T-helper 9 cell (primary cell): ENCODE data around the gene CCNL1.
"Not testable (repeated sequence)": the region's sequence is repeated elsewhere in the genome, so short reads cannot be mapped to it uniquely, and the experiment has no call there.

Experiments
- DNase-seq: peaks from one replicate; pipeline ENCODE4 v3.0.0-alpha.2; 2020
- total RNA-seq, 2 donors: gene quantifications; one replicate each; lab custom pipeline; 2026; lab: John Stamatoyannopoulos, UW

CCNL1 gene
- total RNA-seq, result 370 to 2,183 reads per million in 2 donors

DNA sequence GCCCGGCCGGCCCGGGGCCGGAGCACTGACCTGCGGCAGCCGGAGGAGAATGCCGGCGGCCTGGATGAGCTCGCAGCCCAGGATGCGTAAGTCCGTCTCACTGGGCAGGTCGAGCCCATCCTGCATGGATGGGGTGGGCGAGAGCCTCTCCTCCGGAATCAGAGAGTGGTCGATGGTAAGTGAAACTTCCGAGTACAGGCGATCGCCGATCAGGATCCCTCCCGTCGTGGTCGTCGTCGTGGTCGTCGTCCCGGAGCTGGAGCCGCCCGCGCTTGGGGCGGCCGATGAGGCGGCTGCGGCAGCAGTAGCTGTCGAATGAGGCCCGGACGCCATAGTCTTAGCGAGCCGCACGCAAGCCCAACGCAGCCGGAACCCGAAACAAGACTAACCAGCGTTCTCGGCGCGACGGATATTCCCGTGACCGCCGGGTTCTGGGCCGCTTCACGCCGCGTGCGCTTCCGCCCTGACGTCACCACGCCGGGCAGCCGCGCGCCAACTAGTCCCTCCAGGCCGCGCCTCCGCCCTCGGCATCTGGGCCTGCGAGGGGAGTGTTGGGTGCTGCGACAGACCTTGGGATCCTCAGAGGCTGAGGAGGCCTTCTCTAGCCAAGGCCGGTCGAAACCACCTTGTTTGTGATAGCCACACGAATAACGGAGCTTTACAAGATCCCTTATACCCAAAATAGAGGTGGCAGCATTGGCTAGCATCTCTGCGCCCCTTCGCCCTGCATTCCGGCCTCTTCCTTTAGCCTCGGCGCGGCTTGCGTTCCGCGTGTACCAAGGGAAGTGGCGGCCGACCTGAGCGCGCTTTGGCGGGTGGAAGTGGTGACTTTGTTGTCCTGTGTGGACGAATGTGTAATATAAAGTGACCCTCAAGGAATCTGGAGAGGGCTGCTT lies at the start of gene CCNL1:
CCNL1 (minus strand) TSS at position 386 of the 896 bp plus-strand sequence; CDS start at position 333, 53 bp downstream.
- peak; percentile 94 for DNase-seq

GRCh38 chr3:157204880-157205279 lies 44.9 kb upstream of the CCNL1 start:
- no peak for DNase-seq

DNA sequence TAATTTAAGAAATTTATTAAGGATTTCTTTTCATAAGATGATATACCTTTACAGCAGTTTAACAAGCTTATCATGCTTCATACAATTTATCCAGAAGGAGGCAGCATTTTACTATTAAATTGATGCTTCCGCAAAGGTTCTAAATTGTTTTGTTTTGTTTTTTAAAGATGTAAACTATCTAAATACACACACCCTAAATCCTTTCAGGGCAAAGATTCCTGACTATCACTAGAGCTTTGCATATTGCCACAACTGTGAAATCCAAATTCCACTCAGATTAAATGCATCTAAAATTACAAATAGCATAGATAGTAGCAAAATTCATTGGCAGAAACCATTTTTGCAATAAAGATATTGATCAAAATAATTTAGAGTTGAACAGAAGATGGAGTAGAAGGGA lies 44.5 kb upstream of the CCNL1 start:
- DNase-seq, result no peak

- DNase-seq, result no peak
These were observed 41.8 kb upstream of the CCNL1 start for GRCh38 chr3:157201648-157202278.

- DNase-seq, result no peak
These were observed 39.9 kb upstream of the CCNL1 start for GRCh38 chr3:157199841-157200240.

DNA sequence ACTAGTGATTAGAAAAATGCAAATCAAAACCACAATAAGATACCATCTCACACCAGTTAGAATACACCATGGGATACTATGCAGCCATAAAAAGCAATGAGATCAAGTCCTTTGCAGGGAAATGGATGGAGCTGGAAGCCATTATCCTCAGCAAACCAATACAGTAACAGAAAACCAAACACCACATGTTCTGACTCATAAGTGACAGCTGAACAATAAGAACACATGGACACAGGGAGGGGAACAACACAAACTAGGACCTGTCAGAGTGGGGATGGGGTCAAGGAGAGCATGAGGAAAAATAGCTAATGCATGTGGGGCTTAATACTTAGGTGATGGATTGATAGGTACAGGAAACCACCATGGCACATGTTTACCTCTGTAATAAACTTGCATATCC lies 36.0 kb upstream of the CCNL1 start:
- DNase-seq, result no peak

- not testable (repeated sequence) for DNase-seq
These were observed 31.2 kb upstream of the CCNL1 start for GRCh38 chr3:157191149-157191548.

- no peak for DNase-seq
These were observed 30.5 kb upstream of the CCNL1 start for GRCh38 chr3:157190380-157190872.

DNA sequence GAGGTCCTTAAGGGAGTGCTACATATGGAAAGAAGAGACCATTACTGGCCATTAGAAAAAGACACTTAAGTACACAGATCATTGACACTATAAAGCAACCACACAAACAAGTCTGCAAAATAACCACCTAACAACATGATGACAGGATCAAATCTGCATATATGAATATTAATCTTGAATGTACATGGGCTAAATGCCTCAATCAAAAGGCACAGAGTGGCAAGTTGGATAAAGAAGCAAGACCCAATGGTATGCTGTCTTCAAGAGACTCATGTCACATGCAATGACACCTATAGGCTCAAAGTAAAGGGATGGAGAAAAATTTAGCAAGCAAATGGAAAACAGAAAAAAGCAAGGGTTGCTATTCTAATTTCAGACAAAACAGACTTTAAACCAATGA lies 28.4 kb upstream of the CCNL1 start:
- DNase-seq, result no peak

GRCh38 chr3:157182879-157183278 lies 22.9 kb upstream of the CCNL1 start:
- no peak for DNase-seq

- no peak for DNase-seq
These were observed 20.3 kb upstream of the CCNL1 start for GRCh38 chr3:157180262-157180661.

- no peak for DNase-seq
These were observed 19.4 kb upstream of the CCNL1 start for GRCh38 chr3:157179365-157179803.

GRCh38 chr3:157178503-157179364 lies 18.8 kb upstream of the CCNL1 start:
- DNase-seq, result not testable (repeated sequence)

GRCh38 chr3:157177801-157178453 lies 18.0 kb upstream of the CCNL1 start:
- DNase-seq, result not testable (repeated sequence)

- DNase-seq, result no peak
These were observed 17.0 kb upstream of the CCNL1 start for GRCh38 chr3:157176934-157177333.

DNA sequence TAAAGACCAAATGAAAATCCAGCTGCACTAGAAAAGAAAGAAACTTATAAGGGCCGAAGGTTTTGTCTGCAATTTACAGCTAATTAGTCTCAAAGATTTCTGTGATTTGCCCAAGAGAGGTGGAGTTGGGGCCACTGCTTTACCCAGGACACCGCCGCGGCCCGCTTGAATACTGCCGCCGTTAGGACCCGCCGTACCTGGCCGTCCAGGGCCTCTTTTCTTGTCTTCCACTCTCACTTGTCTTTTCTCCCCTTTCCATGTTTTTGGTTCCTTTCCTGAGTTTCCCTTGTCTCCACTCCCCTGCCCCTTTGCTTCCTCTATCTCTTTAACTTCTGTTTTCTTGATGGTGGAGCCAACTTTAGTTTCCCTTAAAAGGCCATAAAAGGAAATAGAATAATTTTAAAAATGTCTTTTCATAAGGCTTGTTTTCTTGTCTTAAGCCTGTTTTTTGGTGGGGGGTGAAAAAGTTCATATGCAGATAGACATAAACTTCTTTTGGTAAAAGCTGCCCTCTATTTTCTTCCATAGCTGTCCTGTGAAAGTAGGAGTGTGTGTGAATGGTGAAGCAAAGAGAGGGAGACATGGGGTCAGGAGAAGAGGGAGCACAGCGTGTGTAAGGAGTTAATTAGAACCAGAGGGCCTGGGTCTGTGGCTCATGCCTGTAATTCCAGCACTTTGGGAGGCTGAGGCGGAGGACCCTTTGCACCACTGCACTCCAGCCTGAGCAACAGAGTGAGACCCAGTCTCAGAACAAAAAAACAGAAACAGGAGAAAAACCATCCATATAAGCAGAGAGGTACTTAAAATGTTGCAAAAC lies 16.0 kb upstream of the CCNL1 start:
- no peak for DNase-seq

GRCh38 chr3:157174649-157175498 lies 14.9 kb upstream of the CCNL1 start:
- peak; percentile 96 for DNase-seq

- no peak for DNase-seq
These were observed 14.3 kb upstream of the CCNL1 start for GRCh38 chr3:157174290-157174648.

- DNase-seq, result not testable (repeated sequence)
These were observed 13.4 kb upstream of the CCNL1 start for GRCh38 chr3:157173343-157173742.

GRCh38 chr3:157172746-157173145 lies 12.8 kb upstream of the CCNL1 start:
- no peak for DNase-seq
